Stomach smooth muscle (tissue), 2 donors: ENCODE data around the gene ERCC5.

Source experiments
- H3K27ac ChIP-seq: one replicate; pipeline ENCODE4 v1.7.0; 2013; ENCODE audit warnings: mild to moderate bottlenecking, low read length, inconsistent platforms
- H3K27me3 ChIP-seq, 2 donors: one replicate each; pipeline ENCODE4 v1.7.0; 2013; ENCODE audit warnings: low read length in 2 of 2; ENCODE audit not compliant: insufficient read depth in 2 of 2, control insufficient read depth in 1 of 2
- H3K36me3 ChIP-seq, 2 donors: one replicate each; pipeline ENCODE4 v1.7.0; 2013; ENCODE audit warnings: low read length in 2 of 2; ENCODE audit not compliant: control insufficient read depth in 2 of 2, insufficient read depth in 2 of 2
- H3K4me1 ChIP-seq: one replicate; pipeline ENCODE4 v1.7.0; 2013; ENCODE audit warnings: low read length; ENCODE audit not compliant: control insufficient read depth, insufficient read depth
- H3K4me3 ChIP-seq, 2 donors: one replicate each; pipeline ENCODE4 v1.7.0; 2013; ENCODE audit warnings: low read length in 2 of 2
- H3K9ac ChIP-seq, 2 donors: one replicate each; pipeline ENCODE4 v1.7.0; 2013; ENCODE audit warnings: low read length in 2 of 2, mild to moderate bottlenecking in 1 of 2
- H3K9me3 ChIP-seq, 2 donors: one replicate each; pipeline ENCODE4 v1.7.0; 2013; ENCODE audit warnings: low read length in 2 of 2; ENCODE audit not compliant: control insufficient read depth in 2 of 2
- donor health status: healthy.
- donor health status: Pancreatic carcinoma.

ERCC5 gene

DNA sequence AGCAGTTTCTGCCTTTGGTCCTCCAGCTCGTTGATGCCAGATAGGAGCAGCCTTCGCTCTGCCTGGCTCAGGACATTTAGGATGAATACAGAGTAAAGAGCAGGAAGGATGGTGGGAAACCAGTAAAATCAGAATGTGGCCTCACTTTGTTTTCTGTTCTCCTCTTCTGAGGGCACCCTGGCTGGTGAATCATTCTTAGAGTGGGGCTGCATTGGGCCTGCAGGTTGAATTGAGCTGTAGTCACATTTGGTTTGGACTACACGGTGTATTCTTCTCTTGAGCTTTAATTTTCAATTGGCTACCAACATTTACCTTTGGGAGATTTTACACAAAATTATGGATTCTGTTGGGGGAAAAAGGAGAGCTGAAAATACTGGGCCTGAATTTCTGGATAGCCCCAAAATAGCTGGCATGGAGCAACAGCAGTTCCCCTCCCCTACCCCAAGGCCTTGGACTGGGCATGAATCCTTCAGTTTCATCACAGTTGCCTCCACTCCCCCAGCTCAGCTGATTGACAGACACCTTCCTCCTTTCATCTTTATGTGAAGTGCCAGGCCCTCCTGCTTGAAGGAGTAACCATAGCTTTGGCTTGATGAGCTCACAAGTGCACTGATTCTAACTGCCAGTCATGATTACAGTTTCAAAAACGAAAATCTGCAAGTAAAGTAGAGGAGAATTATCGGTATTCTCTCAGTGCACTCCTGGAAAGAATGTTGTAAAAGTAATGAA is 24.3 kb downstream of the ERCC5 start:
- H3K27ac ChIP-seq, result no peak overlapping the region
- peaks cover 31 to 50% of the 10 kb centered on the region in 2 donors for H3K36me3 ChIP-seq
- H3K4me3 ChIP-seq, result no peak overlapping the region

DNA sequence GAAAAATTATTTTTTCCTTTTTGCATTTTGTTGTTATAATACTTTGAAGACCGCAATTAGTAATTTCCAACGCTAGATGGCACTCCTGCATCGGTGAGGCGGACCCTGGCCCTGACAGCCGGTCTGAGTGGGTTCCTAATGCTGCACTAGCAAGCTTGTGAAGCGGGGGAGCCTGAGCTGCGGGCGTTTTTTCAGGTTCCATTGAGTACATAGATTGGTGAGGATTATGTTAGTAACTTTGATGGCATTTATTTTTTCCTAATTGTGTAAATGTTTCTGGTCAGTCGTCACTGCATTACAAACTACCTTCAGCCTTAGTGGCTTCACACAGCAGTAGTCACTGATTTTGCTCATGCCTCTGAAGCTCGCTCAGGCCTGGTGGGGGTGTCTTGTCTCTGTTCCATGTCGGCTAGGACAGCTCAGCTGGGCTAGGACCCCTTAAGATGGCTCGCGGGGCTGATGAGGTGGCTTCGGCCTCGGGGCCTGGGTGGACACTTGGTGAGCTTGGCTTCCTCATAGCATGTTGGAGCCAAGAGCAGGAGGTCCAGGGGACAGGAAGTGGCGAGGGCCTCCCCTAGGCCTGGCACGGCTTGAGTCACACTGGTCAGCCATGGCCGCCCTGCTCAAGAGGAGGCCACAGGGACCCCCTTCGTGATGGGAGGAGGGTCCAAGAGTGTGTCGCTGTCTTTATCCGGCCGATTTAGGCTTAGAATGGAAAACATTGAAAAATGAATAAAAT is 25.0 kb downstream of the ERCC5 start:
- H3K36me3 ChIP-seq, result peaks cover 34 to 53% of the 10 kb centered on the region in 2 donors

More for the DNA sequence above, 24.3 kb downstream of the ERCC5 start:
- Histone ChIP-seq H3K4me1 (no peaks in the 10 kb centered on the region), H3K27me3 (no peaks in the 10 kb centered on the region), H3K9me3 (no peaks in the 10 kb centered on the region), H3K9ac (peak overlapping the region in 1 of 2 donors; percentile 6)

DNA sequence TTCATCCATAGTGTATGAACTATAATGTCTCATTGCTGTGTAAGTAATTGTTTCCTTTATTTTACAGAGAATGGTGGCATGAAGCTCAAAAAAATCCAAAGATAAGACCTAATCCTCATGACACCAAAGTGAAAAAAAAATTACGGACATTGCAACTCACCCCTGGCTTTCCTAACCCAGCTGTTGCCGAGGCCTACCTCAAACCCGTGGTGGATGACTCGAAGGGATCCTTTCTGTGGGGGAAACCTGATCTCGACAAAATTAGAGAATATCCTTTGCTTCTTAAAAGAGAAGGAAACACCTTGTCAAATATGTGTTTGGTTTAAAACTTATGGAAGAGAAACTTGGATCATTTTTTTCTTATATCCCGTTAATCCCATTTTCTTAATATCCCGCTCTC is 26.3 kb downstream of the ERCC5 start:
- no peaks in the 10 kb centered on the region for H3K9me3 ChIP-seq
- no peaks in the 10 kb centered on the region for H3K27me3 ChIP-seq
- peaks cover 31 to 52% of the 10 kb centered on the region in 2 donors for H3K36me3 ChIP-seq
- no peak overlapping the region for H3K9ac ChIP-seq
- no peak overlapping the region for H3K27ac ChIP-seq
- no peak overlapping the region for H3K4me3 ChIP-seq
- no peaks in the 10 kb centered on the region for H3K4me1 ChIP-seq

More for the DNA sequence above, 25.0 kb downstream of the ERCC5 start:
- Histone ChIP-seq H3K4me1 (no peaks in the 10 kb centered on the region), H3K4me3 (no peak overlapping the region), H3K27ac (no peak overlapping the region), H3K9me3 (no peaks in the 10 kb centered on the region), H3K9ac (no peak overlapping the region), H3K27me3 (no peaks in the 10 kb centered on the region)

DNA sequence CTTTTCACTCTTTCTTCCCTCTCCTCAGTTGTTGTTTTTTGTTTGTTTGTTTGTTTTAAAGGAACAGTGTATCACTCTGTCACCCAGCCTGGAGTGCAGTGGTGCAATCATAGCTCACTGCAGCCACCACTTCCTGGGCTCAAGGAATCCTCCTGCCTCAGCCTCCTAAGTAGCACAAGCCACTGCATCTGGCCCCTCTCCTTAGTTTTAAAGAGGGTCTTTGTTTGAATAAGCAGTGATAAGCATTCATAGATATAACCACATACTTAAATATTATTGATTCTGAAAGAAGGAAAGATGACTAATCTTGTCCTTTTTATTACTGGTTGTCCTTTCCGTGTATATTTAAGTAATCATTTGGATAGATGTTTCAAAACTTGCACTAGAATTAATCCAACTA is 26.7 kb downstream of the ERCC5 start:
- Histone ChIP-seq H3K36me3 (peaks cover 27 to 52% of the 10 kb centered on the region in 2 donors), H3K9me3 (no peaks in the 10 kb centered on the region), H3K4me3 (no peak overlapping the region), H3K27me3 (no peaks in the 10 kb centered on the region), H3K27ac (no peak overlapping the region), H3K4me1 (no peaks in the 10 kb centered on the region), H3K9ac (no peak overlapping the region)

DNA sequence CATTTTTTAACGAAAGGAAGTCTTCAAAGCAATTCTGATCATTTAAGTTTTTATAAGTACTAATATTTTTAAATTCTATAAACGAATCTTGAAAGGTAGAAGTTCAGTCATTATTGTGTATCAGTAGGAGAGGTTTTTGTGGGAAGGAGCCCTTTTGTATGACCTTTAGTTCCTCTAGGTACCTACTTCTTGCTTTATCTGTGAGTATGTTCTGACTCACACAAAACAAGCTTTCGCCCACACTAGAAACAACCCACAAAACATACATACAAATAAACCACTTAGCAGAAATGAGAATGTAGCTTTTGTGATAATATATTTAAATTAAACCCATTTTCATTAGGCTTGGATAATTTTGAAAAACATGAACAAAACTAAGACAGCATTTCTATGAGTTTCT is 27.8 kb downstream of the ERCC5 start:
- Histone ChIP-seq H3K4me3 (no peak overlapping the region), H3K27me3 (no peaks in the 10 kb centered on the region), H3K4me1 (no peaks in the 10 kb centered on the region), H3K9me3 (no peaks in the 10 kb centered on the region), H3K9ac (no peak overlapping the region), H3K27ac (no peak overlapping the region), H3K36me3 (peaks cover 20 to 49% of the 10 kb centered on the region in 2 donors)

DNA sequence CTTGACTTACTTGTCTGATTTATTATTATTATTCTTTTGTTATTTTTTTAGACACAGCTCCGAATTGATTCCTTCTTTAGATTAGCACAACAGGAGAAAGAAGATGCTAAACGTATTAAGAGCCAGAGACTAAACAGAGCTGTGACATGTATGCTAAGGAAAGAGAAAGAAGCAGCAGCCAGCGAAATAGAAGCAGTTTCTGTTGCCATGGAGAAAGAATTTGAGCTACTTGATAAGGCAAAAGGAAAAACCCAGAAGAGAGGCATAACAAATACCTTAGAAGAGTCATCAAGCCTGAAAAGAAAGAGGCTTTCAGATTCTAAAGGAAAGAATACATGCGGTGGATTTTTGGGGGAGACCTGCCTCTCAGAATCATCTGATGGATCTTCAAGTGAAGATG is 29.4 kb downstream of the ERCC5 start:
- Histone ChIP-seq H3K4me3 (no peak overlapping the region), H3K27me3 (no peaks in the 10 kb centered on the region), H3K9ac (no peak overlapping the region), H3K27ac (no peak overlapping the region), H3K9me3 (no peaks in the 10 kb centered on the region), H3K4me1 (no peaks in the 10 kb centered on the region), H3K36me3 (peaks cover 15 to 45% of the 10 kb centered on the region in 2 donors)

DNA sequence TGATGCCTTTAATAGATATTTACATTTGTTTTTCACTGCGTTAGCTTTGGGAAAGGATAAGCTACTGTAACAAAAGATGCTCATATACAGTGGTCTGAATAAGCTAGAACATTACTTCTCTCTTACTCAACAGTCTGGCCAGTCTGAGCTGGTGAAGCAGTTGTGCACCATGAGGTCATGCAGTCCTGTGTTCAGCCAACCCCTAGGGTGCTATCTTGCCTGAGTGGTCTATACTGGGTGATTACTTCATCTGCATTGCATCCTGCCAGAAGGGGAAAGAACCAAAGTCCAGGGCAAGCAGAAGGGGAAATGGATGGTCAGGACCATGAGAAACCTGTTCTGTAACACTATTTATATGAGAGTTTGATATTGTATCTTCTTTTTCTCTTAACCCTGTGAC is 31.5 kb downstream of the ERCC5 start:
- H3K4me1 ChIP-seq, result no peaks in the 10 kb centered on the region
- no peak overlapping the region for H3K27ac ChIP-seq
- peaks cover 15 to 45% of the 10 kb centered on the region in 2 donors for H3K36me3 ChIP-seq
- no peaks in the 10 kb centered on the region for H3K27me3 ChIP-seq
- H3K4me3 ChIP-seq, result no peak overlapping the region
- no peak overlapping the region for H3K9ac ChIP-seq
- H3K9me3 ChIP-seq, result no peaks in the 10 kb centered on the region

DNA sequence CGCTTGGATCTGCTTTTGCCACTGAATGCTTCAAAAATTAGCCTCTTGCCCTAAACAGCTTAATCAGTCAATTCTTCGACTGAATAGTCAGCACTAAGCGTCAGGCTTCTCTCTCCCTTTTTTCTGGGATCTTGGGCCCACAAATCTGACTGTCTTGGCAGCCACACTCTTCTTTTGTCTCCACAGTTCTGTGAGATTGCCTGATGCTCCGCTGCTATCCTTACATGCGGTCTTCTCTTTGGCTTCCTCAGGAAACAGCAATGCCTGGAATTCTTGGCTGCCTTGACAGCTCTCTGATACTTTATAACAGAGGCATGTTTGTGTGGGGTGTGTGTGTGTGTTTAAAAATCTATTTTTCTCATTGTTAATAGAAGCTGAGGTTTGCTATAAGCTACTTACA is 32.6 kb downstream of the ERCC5 start:
- no peaks in the 10 kb centered on the region for H3K4me1 ChIP-seq
- no peak overlapping the region for H3K4me3 ChIP-seq
- no peak overlapping the region for H3K9ac ChIP-seq
- H3K27ac ChIP-seq, result no peak overlapping the region
- H3K36me3 ChIP-seq, result peaks cover 15 to 39% of the 10 kb centered on the region in 2 donors
- no peaks in the 10 kb centered on the region for H3K9me3 ChIP-seq
- no peaks in the 10 kb centered on the region for H3K27me3 ChIP-seq

DNA sequence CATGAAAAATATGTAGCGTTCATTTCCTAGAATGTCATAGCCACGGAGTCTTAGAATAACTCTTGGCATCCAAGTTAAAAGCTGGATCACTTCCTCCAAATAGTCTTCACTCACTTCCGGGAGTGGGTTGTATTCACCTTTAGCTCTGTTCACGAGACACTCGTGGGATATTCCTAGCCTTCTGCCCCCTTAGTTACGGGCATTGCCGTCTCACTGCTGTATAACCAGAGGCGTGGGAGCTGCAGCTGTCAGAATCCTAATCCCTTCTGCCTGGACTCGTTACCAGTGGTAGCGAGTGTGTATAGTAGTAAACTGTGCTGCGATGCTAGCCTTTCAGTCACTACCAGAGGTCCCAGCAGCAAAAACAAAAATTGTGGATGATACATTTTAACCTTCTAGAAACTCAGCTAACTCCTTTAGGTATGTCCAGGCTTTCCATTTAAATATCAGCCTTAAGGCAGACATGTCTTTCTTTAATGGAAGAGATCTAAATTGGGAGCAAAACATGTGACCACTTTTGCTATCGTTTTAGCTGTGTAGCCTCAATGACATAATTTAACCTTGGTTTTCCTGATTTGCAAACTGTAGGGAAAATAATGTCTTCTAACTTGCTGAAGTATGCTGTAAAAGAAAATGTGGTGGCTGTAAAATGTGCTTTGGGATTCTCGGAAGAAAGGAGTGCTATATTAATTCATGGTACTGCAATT is 34.1 kb downstream of the ERCC5 start:
- no peak overlapping the region for H3K27ac ChIP-seq
- H3K4me3 ChIP-seq, result no peak overlapping the region

DNA sequence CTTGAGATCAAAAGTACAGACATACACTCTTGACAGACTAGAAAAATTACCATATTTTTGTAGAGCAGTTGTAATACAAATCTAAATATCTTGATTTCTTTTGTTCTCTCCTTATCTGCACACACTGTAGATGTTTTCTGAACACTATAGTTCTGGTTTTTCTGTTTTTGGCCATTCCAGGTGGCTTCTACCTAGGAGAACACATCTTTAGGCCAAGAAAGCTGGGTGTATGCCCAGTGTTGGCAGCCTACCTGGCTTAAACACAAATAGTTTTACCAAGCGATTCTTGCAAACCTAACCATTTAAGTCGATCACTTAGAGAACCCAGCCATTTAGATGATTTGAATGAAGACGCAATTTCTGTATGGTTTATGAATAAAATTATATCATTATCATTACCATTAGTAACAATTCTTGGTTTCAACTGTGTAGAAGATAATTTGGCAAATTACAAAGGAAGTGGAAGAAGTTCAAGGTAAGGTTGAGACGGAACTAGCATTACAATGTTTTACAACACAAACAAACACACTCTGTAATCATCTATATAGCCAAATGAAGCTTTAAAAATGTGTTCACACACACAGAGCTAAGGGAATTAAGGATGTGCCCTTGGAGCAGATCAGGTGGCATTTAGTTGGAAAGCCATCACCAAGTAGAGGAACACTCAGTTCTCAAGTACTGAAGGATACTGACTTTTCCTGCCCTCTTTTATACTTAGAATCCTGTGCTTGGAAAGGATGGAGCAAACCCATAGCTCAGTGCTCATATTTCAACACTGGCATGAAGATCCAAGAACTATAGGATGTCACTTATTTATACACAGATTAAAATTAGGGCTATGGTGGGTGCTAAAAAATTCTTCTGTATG is 36.2 kb downstream of the ERCC5 start:
- no peaks in the 10 kb centered on the region for H3K9me3 ChIP-seq
- no peak overlapping the region for H3K9ac ChIP-seq
- H3K27ac ChIP-seq, result no peak overlapping the region
- no peaks in the 10 kb centered on the region for H3K27me3 ChIP-seq
- H3K4me3 ChIP-seq, result no peak overlapping the region
- H3K4me1 ChIP-seq, result no peaks in the 10 kb centered on the region
- peaks cover 0 to 11% of the 10 kb centered on the region in 2 donors for H3K36me3 ChIP-seq

More for the DNA sequence above, 34.1 kb downstream of the ERCC5 start:
- H3K9ac ChIP-seq, result no peak overlapping the region
- H3K36me3 ChIP-seq, result peaks cover 15 to 32% of the 10 kb centered on the region in 2 donors
- H3K27me3 ChIP-seq, result no peaks in the 10 kb centered on the region
- H3K9me3 ChIP-seq, result no peaks in the 10 kb centered on the region
- H3K4me1 ChIP-seq, result no peaks in the 10 kb centered on the region
